Neuronal stem cell (in vitro differentiated cells): ENCODE data around the gene SP110.
A peak's percentile ranks its signal among the peaks of the same experiment; 100 is the strongest.

Source experiments
- DNase-seq: peaks from one replicate; pipeline ENCODE4 v3.0.0-alpha.2; 2013; ENCODE audit warnings: low spot score
- H2AFZ ChIP-seq: one replicate; pipeline ENCODE4 v1.6.1; 2013; ENCODE audit warnings: mild to moderate bottlenecking, low read length, inconsistent platforms
- H2AK5ac ChIP-seq: 2 replicates; pipeline ENCODE4 v1.6.1; 2013; ENCODE audit warnings: low read depth, mild to moderate bottlenecking, inconsistent platforms, low read length, moderate library complexity, mixed read lengths
- H2BK120ac ChIP-seq: 2 replicates; pipeline ENCODE4 v1.6.1; 2013; ENCODE audit warnings: low read depth, mild to moderate bottlenecking, inconsistent platforms, low read length, moderate library complexity, mixed read lengths
- H2BK12ac ChIP-seq: one replicate; pipeline ENCODE4 v1.6.1; 2013; ENCODE audit warnings: low read length, inconsistent platforms
- H2BK15ac ChIP-seq: 2 replicates; pipeline ENCODE4 v1.6.1; 2013; ENCODE audit warnings: mild to moderate bottlenecking, low read length, inconsistent platforms, mixed read lengths
- H2BK5ac ChIP-seq: one replicate; pipeline ENCODE4 v1.6.1; 2013; ENCODE audit warnings: inconsistent platforms, mild to moderate bottlenecking, low read length, moderate library complexity
- H3K14ac ChIP-seq: one replicate; pipeline ENCODE4 v1.6.1; 2013; ENCODE audit warnings: low read length, inconsistent platforms
- H3K18ac ChIP-seq: 2 replicates; pipeline ENCODE4 v1.6.1; 2013; ENCODE audit warnings: low read length, inconsistent platforms
- H3K23ac ChIP-seq: 2 replicates; pipeline ENCODE4 v1.6.1; 2013; ENCODE audit warnings: low read depth, mild to moderate bottlenecking, mixed read lengths, low read length, inconsistent platforms; ENCODE audit not compliant: poor library complexity
- H3K27ac ChIP-seq: replicated peaks from 3 replicates; pipeline ENCODE4 v1.5.1; 2013; ENCODE audit warnings: low read length, inconsistent platforms
- H3K27me3 ChIP-seq, 3 experiments: 2 replicates each; pipeline ENCODE4 v1.6.1; 2013; ENCODE audit warnings: low read length in 3 of 3, mild to moderate bottlenecking in 2 of 3, inconsistent platforms in 1 of 3, low read depth in 1 of 3, mixed read lengths in 1 of 3, moderate library complexity in 1 of 3; ENCODE audit not compliant: control insufficient read depth in 3 of 3, insufficient read depth in 3 of 3
- H3K36me3 ChIP-seq, 2 donors: replicated peaks in 1 of 2; 2 replicates each; pipeline ENCODE4 v1.6.1; 2013; ENCODE audit warnings: low read length in 2 of 2; ENCODE audit not compliant: control insufficient read depth in 2 of 2, insufficient read depth in 2 of 2
- H3K4ac ChIP-seq: 2 replicates; pipeline ENCODE4 v1.6.1; 2013; ENCODE audit warnings: inconsistent platforms, mild to moderate bottlenecking, low read length, moderate library complexity
- H3K4me1 ChIP-seq, 2 donors: 1 replicate in 1 of 2; 2 replicates in 1 of 2; pipeline ENCODE4 v1.6.1; 2013; ENCODE audit warnings: low read length in 2 of 2, low read depth in 1 of 2; ENCODE audit not compliant: control insufficient read depth in 2 of 2, insufficient read depth in 1 of 2
- H3K4me2 ChIP-seq: one replicate; pipeline ENCODE4 v1.6.1; 2013; ENCODE audit warnings: mild to moderate bottlenecking, low read length, inconsistent platforms; ENCODE audit not compliant: insufficient read depth, poor library complexity, severe bottlenecking
- H3K4me3 ChIP-seq, 2 donors: 2 replicates each; pipeline ENCODE4 v1.5.1; 2013; ENCODE audit warnings: low read length in 2 of 2, mild to moderate bottlenecking in 2 of 2, inconsistent platforms in 1 of 2, moderate library complexity in 1 of 2
- H3K79me1 ChIP-seq: one replicate; pipeline ENCODE4 v1.6.1; 2013; ENCODE audit warnings: low read depth, mild to moderate bottlenecking, inconsistent platforms, low read length, moderate library complexity
- H3K9ac ChIP-seq: one replicate; pipeline ENCODE4 v1.6.1; 2013; ENCODE audit warnings: mild to moderate bottlenecking, low read depth, low read length, inconsistent platforms; ENCODE audit not compliant: poor library complexity
- H3K9me3 ChIP-seq, 2 donors: replicated peaks in 1 of 2; 2 replicates each; pipeline versions ENCODE3 to v1.6.1; 2013; ENCODE audit warnings: low read length in 2 of 2, mild to moderate bottlenecking in 2 of 2, inconsistent platforms in 1 of 2, low read depth in 1 of 2, mixed read lengths in 1 of 2, moderate library complexity in 1 of 2; ENCODE audit not compliant: control insufficient read depth in 2 of 2, insufficient read depth in 1 of 2
- H4K8ac ChIP-seq: one replicate; pipeline ENCODE4 v1.6.1; 2013; ENCODE audit warnings: low read depth, mild to moderate bottlenecking, inconsistent platforms, low read length, moderate library complexity
- H4K91ac ChIP-seq: one replicate; pipeline ENCODE4 v1.6.1; 2013; ENCODE audit warnings: low read length, low read depth, mild to moderate bottlenecking, inconsistent platforms; ENCODE audit not compliant: poor library complexity
- WGBS, 2 donors: extraction: QIAGEN DNeasy Blood & Tissue Kit; methylation state at CpG; one replicate each; pipeline ENCODE4 v1.1.7; 2013; ENCODE audit warnings: missing lambda C conversion rate in 2 of 2, mixed read lengths in 1 of 2; ENCODE audit not compliant: insufficient read length in 2 of 2, insufficient replicate concordance in 1 of 2; ENCODE audit errors: extremely low coverage in 2 of 2; 5-methylcytosine and 5-hydroxymethylcytosine counted together

SP110 gene

DNA sequence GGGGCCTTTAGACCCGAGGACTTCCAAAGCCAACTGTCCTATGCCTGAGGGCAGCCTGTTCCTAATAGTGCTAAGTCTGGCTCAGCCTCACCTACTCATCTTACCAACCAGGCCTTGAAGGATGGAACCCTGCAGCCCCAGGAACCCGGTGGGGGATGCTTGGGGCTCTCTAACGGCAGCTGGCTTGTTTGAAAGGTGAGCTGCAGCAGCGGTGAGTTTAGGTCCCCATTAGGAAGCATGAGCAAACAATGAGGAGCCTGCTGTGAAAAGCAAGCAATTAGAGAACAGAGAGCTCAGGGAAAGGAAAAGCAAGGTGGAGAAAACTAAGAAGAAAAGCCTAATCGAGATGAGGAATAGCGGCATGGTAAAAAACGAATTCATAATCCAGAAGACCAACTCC lies 39.9 kb downstream of the SP110 start:
- Histone ChIP-seq H2BK120ac (no peak overlapping the region), H3K23ac (no peak overlapping the region), H2AK5ac (no peak overlapping the region), H3K27ac (no peak overlapping the region), H3K36me3 (peaks cover 0 to 1% of the 10 kb centered on the region in 2 donors), H3K4me2 (peak overlapping the region; percentile 3), H3K18ac (no peak overlapping the region), H3K4me3 (no peak overlapping the region), H3K27me3 (no peaks in the 10 kb centered on the region), H3K14ac (peak overlapping the region; percentile 31), H3K4me1 (peaks cover 6% of the 10 kb centered on the region in 2 donors), H4K8ac (peak overlapping the region; percentile 90), H3K4ac (no peak overlapping the region), H2BK5ac (peak overlapping the region; percentile 63), H2BK15ac (no peak overlapping the region), H2AFZ (no peak overlapping the region), H3K79me1 (no peaks in the 10 kb centered on the region), H3K9ac (no peak overlapping the region), H3K9me3 (peaks cover 0 to 4% of the 10 kb centered on the region in 2 donors), H2BK12ac (no peak overlapping the region), H4K91ac (no peak overlapping the region)
- DNase-seq = no peak
- WGBS, 2 donors = no CpG with 5 or more reads among the region's 7 CpGs

DNA sequence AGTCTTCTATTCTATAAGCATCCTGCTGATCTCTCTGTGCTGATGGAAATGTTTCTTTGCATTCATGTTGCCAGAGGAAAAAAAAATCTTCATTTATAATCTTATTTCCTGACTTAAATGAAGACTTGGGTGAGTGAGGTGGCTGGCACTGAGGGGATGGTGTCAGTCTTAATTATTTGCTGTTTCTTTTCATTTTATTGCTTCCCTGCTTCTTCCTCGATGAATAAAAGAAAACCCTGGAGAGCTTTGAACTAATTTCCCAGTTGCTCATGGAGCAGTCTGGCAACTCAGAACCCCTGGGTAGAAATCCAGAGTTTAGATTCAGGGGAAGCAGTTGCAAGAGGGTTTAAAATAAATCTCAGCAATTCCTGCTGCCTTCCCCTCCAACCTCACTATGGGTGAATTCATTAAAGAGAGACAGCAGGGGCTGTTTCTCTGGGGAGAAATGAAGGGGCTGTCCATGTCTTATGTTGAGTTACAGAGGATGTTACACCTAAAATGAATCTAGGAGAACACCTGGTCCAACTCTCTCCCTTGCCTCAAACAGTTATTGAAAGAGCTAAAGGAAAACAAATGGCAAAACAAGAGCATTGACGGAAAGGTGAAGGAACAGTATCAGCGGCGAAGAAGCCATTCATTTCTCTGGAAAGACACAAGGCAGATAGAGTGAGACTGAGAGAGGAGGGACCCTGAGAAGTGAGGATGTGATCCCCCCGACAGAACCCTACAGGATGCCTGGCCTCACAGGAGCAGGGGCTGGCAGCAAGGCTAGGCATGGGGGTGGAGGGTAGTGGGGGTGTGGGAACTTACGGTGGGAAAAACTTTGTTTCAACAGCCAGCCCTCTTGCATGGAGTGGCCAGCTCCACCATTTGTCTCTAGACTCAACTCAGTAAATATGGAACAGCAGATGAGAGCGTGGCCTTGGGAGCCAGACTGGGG lies 41.0 kb downstream of the SP110 start:
- Histone ChIP-seq H3K79me1 (no peaks in the 10 kb centered on the region), H2BK15ac (no peak overlapping the region), H2BK5ac (peak overlapping the region; percentile 63), H4K91ac (no peak overlapping the region), H3K9ac (no peak overlapping the region), H3K23ac (no peak overlapping the region), H4K8ac (no peak overlapping the region), H3K9me3 (peaks cover 0 to 4% of the 10 kb centered on the region in 2 donors), H2AFZ (peak overlapping the region; percentile 26), H3K27me3 (no peaks in the 10 kb centered on the region), H2BK12ac (no peak overlapping the region), H2AK5ac (no peak overlapping the region), H3K4ac (no peak overlapping the region), H3K4me1 (peaks cover 6% of the 10 kb centered on the region in 2 donors), H3K14ac (no peak overlapping the region), H3K4me3 (no peak overlapping the region), H3K4me2 (no peak overlapping the region), H3K27ac (no peak overlapping the region), H3K36me3 (peaks cover 0 to 1% of the 10 kb centered on the region in 2 donors), H3K18ac (no peak overlapping the region), H2BK120ac (no peak overlapping the region)
- no peak for DNase-seq
- no CpG with 5 or more reads among the region's 7 CpGs for WGBS, 2 donors

DNA sequence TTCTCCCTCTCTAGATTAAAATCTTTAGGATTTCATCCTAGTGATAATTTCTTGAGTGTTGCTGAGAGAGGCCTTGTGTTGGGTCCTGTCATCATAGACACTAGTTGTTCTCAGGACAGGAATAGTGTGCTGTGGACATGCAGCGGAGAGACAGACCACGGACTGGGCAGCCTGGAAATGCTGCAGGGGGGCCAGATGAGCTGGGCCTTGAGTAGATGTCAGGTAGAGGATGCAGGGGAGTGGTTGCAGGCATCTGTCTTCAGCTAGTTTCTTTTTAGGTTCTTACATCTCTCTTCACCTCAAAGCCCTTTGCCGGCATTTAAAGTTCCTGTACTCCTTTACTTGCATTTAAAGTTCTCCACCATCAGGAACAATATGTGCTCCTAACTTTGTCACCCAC lies 42.8 kb downstream of the SP110 start:
- peaks cover 6% of the 10 kb centered on the region in 2 donors for H3K4me1 ChIP-seq
- H3K36me3 ChIP-seq = peaks cover 0 to 1% of the 10 kb centered on the region in 2 donors
- H4K91ac ChIP-seq = no peak overlapping the region
- DNase-seq = no peak
- H3K14ac ChIP-seq = no peak overlapping the region
- no peak overlapping the region for H2BK120ac ChIP-seq
- peaks cover 0 to 4% of the 10 kb centered on the region in 2 donors for H3K9me3 ChIP-seq
- H3K4ac ChIP-seq = no peak overlapping the region
- H3K4me2 ChIP-seq = no peak overlapping the region
- no peak overlapping the region for H2BK12ac ChIP-seq
- no CpG with 5 or more reads among the region's 3 CpGs for WGBS, 2 donors
- H3K9ac ChIP-seq = no peak overlapping the region
- H3K4me3 ChIP-seq = no peak overlapping the region
- no peak overlapping the region for H2AK5ac ChIP-seq
- no peaks in the 10 kb centered on the region for H3K79me1 ChIP-seq
- H2BK15ac ChIP-seq = no peak overlapping the region
- H3K27me3 ChIP-seq = no peaks in the 10 kb centered on the region
- no peak overlapping the region for H2AFZ ChIP-seq
- no peak overlapping the region for H2BK5ac ChIP-seq
- no peak overlapping the region for H3K27ac ChIP-seq
- H4K8ac ChIP-seq = no peak overlapping the region
- no peak overlapping the region for H3K23ac ChIP-seq
- no peak overlapping the region for H3K18ac ChIP-seq

DNA sequence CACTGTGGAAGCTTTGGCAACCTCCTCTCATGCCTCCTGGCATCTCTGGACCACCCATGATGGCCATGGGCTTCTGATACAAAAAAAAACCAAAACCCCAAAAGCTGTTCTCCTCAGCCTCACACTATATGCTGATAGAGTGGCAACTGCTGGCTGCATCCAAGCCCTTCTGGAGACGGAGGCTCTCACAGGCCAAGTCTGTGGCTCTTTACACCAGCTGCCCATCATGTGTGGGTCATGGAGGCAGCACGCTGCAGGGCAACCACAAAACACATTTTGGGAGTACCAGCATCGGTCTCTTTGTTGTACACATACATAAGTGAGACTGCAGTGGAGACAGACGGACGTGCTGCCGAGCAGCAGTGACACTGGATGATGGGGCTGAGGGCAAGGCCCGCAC lies 45.3 kb downstream of the SP110 start:
- H3K27ac ChIP-seq = no peak overlapping the region
- no peaks in the 10 kb centered on the region for H3K9me3 ChIP-seq
- no peak overlapping the region for H2AFZ ChIP-seq
- H2BK5ac ChIP-seq = no peak overlapping the region
- H2BK120ac ChIP-seq = no peak overlapping the region
- H4K91ac ChIP-seq = no peak overlapping the region
- H4K8ac ChIP-seq = no peak overlapping the region
- H3K4me2 ChIP-seq = no peak overlapping the region
- H3K4me3 ChIP-seq = no peak overlapping the region
- H3K4ac ChIP-seq = no peak overlapping the region
- H2BK12ac ChIP-seq = no peak overlapping the region
- no peak overlapping the region for H3K18ac ChIP-seq
- H3K36me3 ChIP-seq = no peaks in the 10 kb centered on the region
- H3K4me1 ChIP-seq = peaks cover 6% of the 10 kb centered on the region in 2 donors
- no peaks in the 10 kb centered on the region for H3K27me3 ChIP-seq
- DNase-seq = no peak
- H2AK5ac ChIP-seq = no peak overlapping the region
- no peaks in the 10 kb centered on the region for H3K79me1 ChIP-seq
- WGBS, 2 donors = no CpG with 5 or more reads among the region's 7 CpGs
- no peak overlapping the region for H3K14ac ChIP-seq
- H3K9ac ChIP-seq = no peak overlapping the region
- no peak overlapping the region for H2BK15ac ChIP-seq
- H3K23ac ChIP-seq = no peak overlapping the region
